ENCODE data around the gene HMX1. TPM values are rescaled to one million over a fixed set of nuclear protein-coding genes. Genes with fewer than 3 reads are reported as not detected.
A peak's percentile ranks its signal among the peaks of the same experiment; 100 is the strongest.

HMX1 gene
- total RNA-seq, 5 donors from 2014 or later (not counting 1 experiment from before 2014, with no cell fraction given) = not detected

- Histone ChIP-seq H3K4me1 (ENCODE audit: control insufficient read depth in 1 of 2, extremely low read depth in 1 of 2, insufficient read depth in 2 of 2, low read length in 2 of 2) (no peaks in the 10 kb centered on the region), H3K36me3 (ENCODE audit: control insufficient read depth in 2 of 2, extremely low read depth in 1 of 2, insufficient read depth in 1 of 2, low read length in 1 of 2) (no peaks in the 10 kb centered on the region), H3K9me3 (no peaks in the 10 kb centered on the region), H3K4me3 (ENCODE audit: control insufficient read depth in 1 of 2, extremely low read depth in 1 of 2, low read length in 1 of 2) (no peak overlapping the region), H3K27ac (ENCODE audit: low read length) (no peak overlapping the region), H3K27me3 (replicated peaks in 1 of 2; ENCODE audit: control insufficient read depth in 2 of 2, extremely low read depth in 1 of 2, insufficient read depth in 2 of 2, low read length in 1 of 2) (peaks cover 15 to 83% of the 10 kb centered on the region in 2 experiments)
- ChIA-PET CTCF (no interaction called here), POLR2A (no interaction called here)
- H3K36me3 Mint-ChIP-seq = no peaks in the 10 kb centered on the region
- H3K27me3 Mint-ChIP-seq = peaks cover 40 to 80% of the 10 kb centered on the region in 2 donors
- no peak overlapping the region for H3K4me3 Mint-ChIP-seq
- ATAC-seq (replicated peaks in 1 of 4) = no peak
- H3K4me1 Mint-ChIP-seq = peaks cover 0 to 5% (median 4%) of the 10 kb centered on the region in 3 donors
- 10% methylated on average over 9 of the region's 12 CpGs for WGBS (ENCODE audit: insufficient coverage)
- DNase-seq = no peak
- no peaks in the 10 kb centered on the region for H3K9me3 Mint-ChIP-seq
- H3K27ac Mint-ChIP-seq = no peak overlapping the region
Measured at GRCh38 chr4:8866421-8866820, 5.2 kb downstream of the HMX1 start.

GRCh38 chr4:8865681-8866310 lies 5.8 kb downstream of the HMX1 start:
- Histone ChIP-seq H3K36me3 (ENCODE audit: control insufficient read depth in 2 of 2, extremely low read depth in 1 of 2, insufficient read depth in 1 of 2, low read length in 1 of 2) (no peaks in the 10 kb centered on the region), H3K27me3 (replicated peaks in 1 of 2; ENCODE audit: control insufficient read depth in 2 of 2, extremely low read depth in 1 of 2, insufficient read depth in 2 of 2, low read length in 1 of 2) (peaks cover 15 to 85% of the 10 kb centered on the region in 2 experiments), H3K27ac (ENCODE audit: low read length) (no peak overlapping the region), H3K4me3 (ENCODE audit: control insufficient read depth in 1 of 2, extremely low read depth in 1 of 2, low read length in 1 of 2) (no peak overlapping the region), H3K4me1 (ENCODE audit: control insufficient read depth in 1 of 2, extremely low read depth in 1 of 2, insufficient read depth in 2 of 2, low read length in 2 of 2) (no peaks in the 10 kb centered on the region), H3K9me3 (no peaks in the 10 kb centered on the region)
- no peak for ATAC-seq (replicated peaks in 1 of 4)
- ChIA-PET POLR2A (no interaction called here), CTCF (no interaction called here)
- no peaks in the 10 kb centered on the region for H3K36me3 Mint-ChIP-seq
- peaks cover 0 to 5% (median 4%) of the 10 kb centered on the region in 3 donors for H3K4me1 Mint-ChIP-seq
- no peak for DNase-seq
- no peak overlapping the region for H3K27ac Mint-ChIP-seq
- H3K4me3 Mint-ChIP-seq = no peak overlapping the region
- WGBS (ENCODE audit: insufficient coverage) = 30% methylated on average over 13 of the region's 18 CpGs
- H3K27me3 Mint-ChIP-seq = peaks cover 39 to 81% of the 10 kb centered on the region in 2 donors
- no peaks in the 10 kb centered on the region for H3K9me3 Mint-ChIP-seq

GRCh38 chr4:8864912-8865680 lies 6.5 kb downstream of the HMX1 start:
- POLR2A ChIA-PET = no interaction called here
- H3K4me3 Mint-ChIP-seq = no peak overlapping the region
- Histone ChIP-seq H3K9me3 (no peaks in the 10 kb centered on the region), H3K4me1 (ENCODE audit: control insufficient read depth in 1 of 2, extremely low read depth in 1 of 2, insufficient read depth in 2 of 2, low read length in 2 of 2) (no peaks in the 10 kb centered on the region), H3K4me3 (ENCODE audit: control insufficient read depth in 1 of 2, extremely low read depth in 1 of 2, low read length in 1 of 2) (no peak overlapping the region), H3K27ac (ENCODE audit: low read length) (no peak overlapping the region), H3K36me3 (ENCODE audit: control insufficient read depth in 2 of 2, extremely low read depth in 1 of 2, insufficient read depth in 1 of 2, low read length in 1 of 2) (no peaks in the 10 kb centered on the region), H3K27me3 (replicated peaks in 1 of 2; ENCODE audit: control insufficient read depth in 2 of 2, extremely low read depth in 1 of 2, insufficient read depth in 2 of 2, low read length in 1 of 2) (peaks cover 15 to 85% of the 10 kb centered on the region in 2 experiments)
- H3K36me3 Mint-ChIP-seq = no peaks in the 10 kb centered on the region
- H3K9me3 Mint-ChIP-seq = no peaks in the 10 kb centered on the region
- peaks cover 32 to 78% of the 10 kb centered on the region in 2 donors for H3K27me3 Mint-ChIP-seq
- 31% methylated on average over 28 of the region's 32 CpGs for WGBS (ENCODE audit: insufficient coverage)
- H3K4me1 Mint-ChIP-seq = peaks cover 0 to 3% (median 2%) of the 10 kb centered on the region in 3 donors
- no peak for ATAC-seq (replicated peaks in 1 of 4)
- no peak for DNase-seq
- H3K27ac Mint-ChIP-seq = no peak overlapping the region
- CTCF ChIA-PET = no interaction called here

GRCh38 chr4:8863686-8864682 lies 7.7 kb downstream of the HMX1 start:
- H3K27me3 Mint-ChIP-seq = peaks cover 32 to 76% of the 10 kb centered on the region in 2 donors
- DNase-seq = no peak
- ATAC-seq (replicated peaks in 1 of 4) = no peak
- H3K36me3 ChIP-seq (ENCODE audit: control insufficient read depth in 2 of 2, extremely low read depth in 1 of 2, insufficient read depth in 1 of 2, low read length in 1 of 2) = no peaks in the 10 kb centered on the region
- H3K27ac Mint-ChIP-seq = no peak overlapping the region
- peaks cover 0 to 4% (median 2%) of the 10 kb centered on the region in 3 donors for H3K4me1 Mint-ChIP-seq
- no peaks in the 10 kb centered on the region for H3K9me3 Mint-ChIP-seq
- ChIA-PET POLR2A (no interaction called here), CTCF (no interaction called here)
- H3K4me3 ChIP-seq (ENCODE audit: control insufficient read depth in 1 of 2, extremely low read depth in 1 of 2, low read length in 1 of 2) = no peak overlapping the region
- peaks cover 13 to 85% of the 10 kb centered on the region in 2 experiments for H3K27me3 ChIP-seq (replicated peaks in 1 of 2; ENCODE audit: control insufficient read depth in 2 of 2, extremely low read depth in 1 of 2, insufficient read depth in 2 of 2, low read length in 1 of 2)
- H3K4me1 ChIP-seq (ENCODE audit: control insufficient read depth in 1 of 2, extremely low read depth in 1 of 2, insufficient read depth in 2 of 2, low read length in 2 of 2) = no peaks in the 10 kb centered on the region
- no peak overlapping the region for H3K27ac ChIP-seq (ENCODE audit: low read length)
- no peaks in the 10 kb centered on the region for H3K36me3 Mint-ChIP-seq
- WGBS (ENCODE audit: insufficient coverage) = 14% methylated on average over 26 of the region's 31 CpGs
- no peak overlapping the region for H3K4me3 Mint-ChIP-seq
- H3K9me3 ChIP-seq = no peaks in the 10 kb centered on the region

GRCh38 chr4:8862800-8863685 lies 8.6 kb downstream of the HMX1 start:
- Histone ChIP-seq H3K4me1 (ENCODE audit: control insufficient read depth in 1 of 2, extremely low read depth in 1 of 2, insufficient read depth in 2 of 2, low read length in 2 of 2) (peaks cover 0 to 5% of the 10 kb centered on the region in 2 experiments), H3K9me3 (no peaks in the 10 kb centered on the region), H3K27ac (ENCODE audit: low read length) (no peak overlapping the region), H3K4me3 (ENCODE audit: control insufficient read depth in 1 of 2, extremely low read depth in 1 of 2, low read length in 1 of 2) (no peak overlapping the region), H3K36me3 (ENCODE audit: control insufficient read depth in 2 of 2, extremely low read depth in 1 of 2, insufficient read depth in 1 of 2, low read length in 1 of 2) (no peaks in the 10 kb centered on the region), H3K27me3 (replicated peaks in 1 of 2; ENCODE audit: control insufficient read depth in 2 of 2, extremely low read depth in 1 of 2, insufficient read depth in 2 of 2, low read length in 1 of 2) (peaks cover 13 to 85% of the 10 kb centered on the region in 2 experiments)
- Mint-ChIP-seq H3K27ac (peak overlapping the region in 1 of 2 donors; percentile 43), H3K36me3 (no peaks in the 10 kb centered on the region), H3K27me3 (peaks cover 27 to 73% of the 10 kb centered on the region in 2 donors), H3K4me3 (no peak overlapping the region), H3K4me1 (peaks cover 0 to 5% (median 4%) of the 10 kb centered on the region in 3 donors), H3K9me3 (no peaks in the 10 kb centered on the region)
- POLR2A ChIA-PET = no interaction called here
- no peak for ATAC-seq (replicated peaks in 1 of 4)
- DNase-seq = no peak
- CTCF ChIA-PET = no interaction called here
- WGBS (ENCODE audit: insufficient coverage) = 18% methylated on average over 32 of the region's 41 CpGs
